HepG2 (cell line): ENCODE data around the gene ICAM5. TPM values are rescaled to one million over a fixed set of nuclear protein-coding genes. Genes with fewer than 3 reads are reported as not detected.

ENCODE experiments used
- CHD4 ChIP-seq: fragments of 200-600 bp; sonication (generic); IDR thresholded peaks from 2 replicates; pipeline ENCODE4 v1.7.0; 2017; ENCODE audit warnings: mild to moderate bottlenecking, low read length, borderline replicate concordance
- EEA1 ChIP-seq: sonication (generic); formaldehyde crosslinking; IDR thresholded peaks from 2 replicates; pipeline ENCODE4 v1.5.1; 2020; ENCODE audit warnings: mild to moderate bottlenecking, missing genetic modification reagents, borderline replicate concordance
- HOXD1 ChIP-seq: sonication (generic); formaldehyde crosslinking; IDR thresholded peaks from 2 replicates; pipeline ENCODE4 v1.5.0; 2020; ENCODE audit warnings: missing genetic modification reagents
- IKZF1 ChIP-seq: fragments of 450-650 bp; IDR thresholded peaks from 2 replicates; pipeline ENCODE4 v1.7.1; 2016
- IRF2 ChIP-seq: IDR thresholded peaks from 2 replicates; pipeline ENCODE4 v1.6.1; 2018; ENCODE audit warnings: missing genetic modification reagents, missing compliant biosample characterization
- KMT2A ChIP-seq: sonication (generic); formaldehyde crosslinking; IDR thresholded peaks from 2 replicates; pipeline ENCODE4 v1.4.0; 2020; ENCODE audit warnings: missing genetic modification reagents
- MXD1 ChIP-seq: sonication (generic); formaldehyde crosslinking; IDR thresholded peaks from 2 replicates; pipeline ENCODE4 v1.4.0; 2020; ENCODE audit warnings: mild to moderate bottlenecking, missing genetic modification reagents
- NFATC3 ChIP-seq: sonication (generic); formaldehyde crosslinking; IDR thresholded peaks from 2 replicates; pipeline ENCODE4 v1.5.1; 2020; ENCODE audit warnings: mild to moderate bottlenecking, missing genetic modification reagents
- NRL ChIP-seq: sonication (generic); formaldehyde crosslinking; IDR thresholded peaks from 2 replicates; pipeline ENCODE4 v1.5.0; 2020; ENCODE audit warnings: missing genetic modification reagents, mild to moderate bottlenecking, moderate library complexity, borderline replicate concordance
- SOX13 ChIP-seq, 3 experiments: fragments of 450-650 bp in 1 of 3; sonication (generic) in 1 of 3; formaldehyde crosslinking in 1 of 3; IDR thresholded peaks in 2 of 3; conservative IDR thresholded peaks in 1 of 3; 2 replicates each; pipeline versions ENCODE4 v1.5.0 to v1.6.1; 2016 to 2020; ENCODE audit warnings: antibody characterized with exemption in 1 of 3, mild to moderate bottlenecking in 1 of 3, missing compliant biosample characterization in 1 of 3, missing genetic modification reagents in 1 of 3, moderate library complexity in 1 of 3
- TBL1XR1 ChIP-seq: fragments of 150-350 bp; IDR thresholded peaks from 2 replicates; pipeline ENCODE4 v1.6.1; 2014; ENCODE audit warnings: borderline replicate concordance, low read length; ENCODE audit not compliant: partially characterized antibody
- ZKSCAN1 ChIP-seq: fragments of 150-350 bp; IDR thresholded peaks from 2 replicates; pipeline ENCODE4 v1.6.1; 2014; ENCODE audit warnings: low read length
- ZMYM3 ChIP-seq: sonication (generic); formaldehyde crosslinking; IDR thresholded peaks from 2 replicates; pipeline ENCODE4 v1.5.1; 2020; ENCODE audit warnings: mild to moderate bottlenecking, missing genetic modification reagents
- ZNF205 ChIP-seq: IDR thresholded peaks from 2 replicates; pipeline ENCODE4 v1.6.1; 2018; ENCODE audit warnings: missing biosample characterization, missing genetic modification reagents
- ZNF232 ChIP-seq: sonication (generic); formaldehyde crosslinking; IDR thresholded peaks from 2 replicates; pipeline ENCODE4 v1.4.0; 2020; ENCODE audit warnings: missing genetic modification reagents, borderline replicate concordance
- ZNF550 ChIP-seq: sonication (generic); formaldehyde crosslinking; IDR thresholded peaks from 2 replicates; pipeline ENCODE4 v1.4.0; 2020; ENCODE audit warnings: mild to moderate bottlenecking, missing genetic modification reagents, borderline replicate concordance
- ZNF570 ChIP-seq: sonication (generic); formaldehyde crosslinking; IDR thresholded peaks from 2 replicates; pipeline ENCODE4 v1.4.0; 2020; ENCODE audit warnings: mild to moderate bottlenecking, missing genetic modification reagents, borderline replicate concordance
- polyA plus RNA-seq, 8 experiments: library from polyadenylated mRNA; depleted of rRNA in 3 of 8; stranded (reverse) in 7 of 8; unstranded in 1 of 8; fragments of >200 nt; fragmentation: Illumina TruSeq in 4 of 8; extraction: Trizol in 4 of 8; gene quantifications; 2 replicates each; pipeline versions ENCODE4 v1.2.1 to v1.2.3, GENCODE V29; 2011 to 2016; ENCODE audit warnings: low read depth in 4 of 8, missing spikeins in 1 of 8, mixed read lengths in 1 of 8; ENCODE audit not compliant: insufficient read depth in 1 of 8
- total RNA-seq, 5 experiments: library from RNA; depleted of rRNA; stranded (reverse); fragments of >200 nt; fragmentation: Illumina TruSeq; extraction: Trizol; gene quantifications; 2 replicates each; pipeline ENCODE4 v1.2.3, GENCODE V29; 2016; ENCODE audit warnings: low read depth in 1 of 5
- TF ChIP-seq, protein P1 (sequence below): sonication (generic); formaldehyde crosslinking; IDR thresholded peaks from 2 replicates; pipeline ENCODE4 v1.5.1; 2020; ENCODE audit warnings: missing genetic modification reagents, mild to moderate bottlenecking, borderline replicate concordance
- TF ChIP-seq, protein P2 (sequence below): sonication (generic); formaldehyde crosslinking; IDR thresholded peaks from 2 replicates; pipeline ENCODE4 v1.5.0; 2020; ENCODE audit warnings: mild to moderate bottlenecking, missing genetic modification reagents
- TF ChIP-seq, protein P3 (sequence below): sonication (generic); formaldehyde crosslinking; IDR thresholded peaks from 2 replicates; pipeline ENCODE4 v1.8.0; 2022; ENCODE audit warnings: mild to moderate bottlenecking, missing genetic modification reagents, moderate library complexity

The ICAM5 gene
- total and polyA plus RNA-seq, 2 of the 13 experiments (the other 11 are each of a cell fraction or from before 2014, with no cell fraction given), result 0.46 to 1.6 TPM

- TF ChIP-seq, protein P1, sequence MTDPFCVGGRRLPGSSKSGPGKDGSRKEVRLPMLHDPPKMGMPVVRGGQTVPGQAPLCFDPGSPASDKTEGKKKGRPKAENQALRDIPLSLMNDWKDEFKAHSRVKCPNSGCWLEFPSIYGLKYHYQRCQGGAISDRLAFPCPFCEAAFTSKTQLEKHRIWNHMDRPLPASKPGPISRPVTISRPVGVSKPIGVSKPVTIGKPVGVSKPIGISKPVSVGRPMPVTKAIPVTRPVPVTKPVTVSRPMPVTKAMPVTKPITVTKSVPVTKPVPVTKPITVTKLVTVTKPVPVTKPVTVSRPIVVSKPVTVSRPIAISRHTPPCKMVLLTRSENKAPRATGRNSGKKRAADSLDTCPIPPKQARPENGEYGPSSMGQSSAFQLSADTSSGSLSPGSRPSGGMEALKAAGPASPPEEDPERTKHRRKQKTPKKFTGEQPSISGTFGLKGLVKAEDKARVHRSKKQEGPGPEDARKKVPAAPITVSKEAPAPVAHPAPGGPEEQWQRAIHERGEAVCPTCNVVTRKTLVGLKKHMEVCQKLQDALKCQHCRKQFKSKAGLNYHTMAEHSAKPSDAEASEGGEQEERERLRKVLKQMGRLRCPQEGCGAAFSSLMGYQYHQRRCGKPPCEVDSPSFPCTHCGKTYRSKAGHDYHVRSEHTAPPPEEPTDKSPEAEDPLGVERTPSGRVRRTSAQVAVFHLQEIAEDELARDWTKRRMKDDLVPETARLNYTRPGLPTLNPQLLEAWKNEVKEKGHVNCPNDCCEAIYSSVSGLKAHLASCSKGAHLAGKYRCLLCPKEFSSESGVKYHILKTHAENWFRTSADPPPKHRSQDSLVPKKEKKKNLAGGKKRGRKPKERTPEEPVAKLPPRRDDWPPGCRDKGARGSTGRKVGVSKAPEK (CRISPR knock-in tag), result no peak
- TF ChIP-seq SOX13 (IDR thresholded peaks at IDR 0.05) (no peak; the same call in 1 of the 2 replicates), SOX13 (CRISPR knock-in tag; conservative IDR thresholded peaks at IDR 0.05 in 1 of 2, IDR thresholded peaks at IDR 0.05 in 1 of 2) (peak in 1 of 2 experiments; percentile 78; a peak in 2 of 4 replicates), EEA1 (CRISPR knock-in tag) (no peak), ZNF232 (CRISPR knock-in tag) (peak; percentile 81; the same call in 1 of the 2 replicates), ZNF205 (CRISPR knock-in tag) (peak; percentile 64), KMT2A (CRISPR knock-in tag) (peak; percentile 76), ZNF570 (CRISPR knock-in tag) (0 out of 2 replicates have a peak, but pooled peaks have one; percentile 12), ZMYM3 (CRISPR knock-in tag) (peak; percentile 97), ZKSCAN1 (no peak), MXD1 (CRISPR knock-in tag) (peak; percentile 84), IRF2 (peak; percentile 78), NRL (CRISPR knock-in tag) (peak; percentile 90; the same call in 1 of the 2 replicates), HOXD1 (CRISPR knock-in tag) (peak; percentile 46; the same call in 1 of the 2 replicates), TBL1XR1 (no peak), ZNF550 (no peak), NFATC3 (CRISPR knock-in tag) (0 out of 2 replicates have a peak, but pooled peaks have one; percentile 43), CHD4 (peak; percentile 89; the same call in 1 of the 2 replicates), IKZF1 (no peak)
- TF ChIP-seq, protein P2, sequence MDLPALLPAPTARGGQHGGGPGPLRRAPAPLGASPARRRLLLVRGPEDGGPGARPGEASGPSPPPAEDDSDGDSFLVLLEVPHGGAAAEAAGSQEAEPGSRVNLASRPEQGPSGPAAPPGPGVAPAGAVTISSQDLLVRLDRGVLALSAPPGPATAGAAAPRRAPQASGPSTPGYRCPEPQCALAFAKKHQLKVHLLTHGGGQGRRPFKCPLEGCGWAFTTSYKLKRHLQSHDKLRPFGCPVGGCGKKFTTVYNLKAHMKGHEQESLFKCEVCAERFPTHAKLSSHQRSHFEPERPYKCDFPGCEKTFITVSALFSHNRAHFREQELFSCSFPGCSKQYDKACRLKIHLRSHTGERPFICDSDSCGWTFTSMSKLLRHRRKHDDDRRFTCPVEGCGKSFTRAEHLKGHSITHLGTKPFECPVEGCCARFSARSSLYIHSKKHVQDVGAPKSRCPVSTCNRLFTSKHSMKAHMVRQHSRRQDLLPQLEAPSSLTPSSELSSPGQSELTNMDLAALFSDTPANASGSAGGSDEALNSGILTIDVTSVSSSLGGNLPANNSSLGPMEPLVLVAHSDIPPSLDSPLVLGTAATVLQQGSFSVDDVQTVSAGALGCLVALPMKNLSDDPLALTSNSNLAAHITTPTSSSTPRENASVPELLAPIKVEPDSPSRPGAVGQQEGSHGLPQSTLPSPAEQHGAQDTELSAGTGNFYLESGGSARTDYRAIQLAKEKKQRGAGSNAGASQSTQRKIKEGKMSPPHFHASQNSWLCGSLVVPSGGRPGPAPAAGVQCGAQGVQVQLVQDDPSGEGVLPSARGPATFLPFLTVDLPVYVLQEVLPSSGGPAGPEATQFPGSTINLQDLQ (CRISPR knock-in tag), result no peak
- TF ChIP-seq, protein P3, sequence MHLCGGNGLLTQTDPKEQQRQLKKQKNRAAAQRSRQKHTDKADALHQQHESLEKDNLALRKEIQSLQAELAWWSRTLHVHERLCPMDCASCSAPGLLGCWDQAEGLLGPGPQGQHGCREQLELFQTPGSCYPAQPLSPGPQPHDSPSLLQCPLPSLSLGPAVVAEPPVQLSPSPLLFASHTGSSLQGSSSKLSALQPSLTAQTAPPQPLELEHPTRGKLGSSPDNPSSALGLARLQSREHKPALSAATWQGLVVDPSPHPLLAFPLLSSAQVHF (CRISPR knock-in tag), result 0 out of 2 replicates have a peak, but pooled peaks have one; percentile 4
These were observed 18.9 kb upstream of the ICAM5 start, which contains the start of gene ICAM1 (continued) for GRCh38 chr19:10270616-10271394.
